Uterus (tissue), 4 donors: ENCODE data around the gene G2E3. TPM values are rescaled to one million over a fixed set of nuclear protein-coding genes. Genes with fewer than 3 reads are reported as not detected.

Experiments
- DNase-seq, 2 donors: peaks; one replicate each; pipeline ENCODE4 v3.0.0-alpha.2; 2019 to 2020
- H3K27ac ChIP-seq, 2 donors: fragments of 200-600 bp; sonication (generic); 1 replicate in 1 of 2; 2 replicates in 1 of 2; pipeline ENCODE4 v1.5.1; 2016 to 2018
- H3K27me3 ChIP-seq, 2 donors: fragments of 200-600 bp; sonication (generic); one replicate each; pipeline ENCODE4 v1.5.1; 2018 to 2019; ENCODE audit warnings: control low read depth in 1 of 2
- H3K36me3 ChIP-seq, 2 donors: fragments of 200-600 bp; sonication (generic); one replicate each; pipeline ENCODE4 v1.5.1; 2019; ENCODE audit warnings: control low read depth in 1 of 2
- H3K4me1 ChIP-seq, 2 donors: fragments of 200-600 bp; sonication (generic); one replicate each; pipeline ENCODE4 v1.5.1; 2018 to 2019; ENCODE audit warnings: control low read depth in 1 of 2
- H3K4me3 ChIP-seq, 2 donors: fragments of 200-600 bp; sonication (generic); 1 replicate in 1 of 2; 2 replicates in 1 of 2; pipeline ENCODE4 v1.5.1; 2018 to 2019; ENCODE audit warnings: mild to moderate bottlenecking in 1 of 2
- H3K9me3 ChIP-seq, 2 donors: fragments of 200-600 bp; sonication (generic); one replicate each; pipeline ENCODE4 v1.5.1; 2019; ENCODE audit warnings: control low read depth in 1 of 2
- POLR2A ChIP-seq, 2 donors: fragments of 450-650 bp; IDR thresholded peaks; one replicate each; pipeline ENCODE4 v1.6.1; 2016; ENCODE audit warnings: antibody characterized with exemption in 2 of 2, mild to moderate bottlenecking in 1 of 2, moderate library complexity in 1 of 2
- intact Hi-C: fragments of 100-400 bp; cut with DNase I; formaldehyde crosslinking; loops from one replicate; pipeline ENCODE4 v1.15.1; 2023; ENCODE audit warnings: low total_unique reads
- total RNA-seq, 4 donors: library from RNA; depleted of rRNA in 3 of 4; stranded (reverse); fragments of >200 nt in 3 of 4; gene quantifications; one replicate each; pipeline versions ENCODE4 v1.1.0 to v1.2.4, GENCODE V29; 2014 to 2023
- TF ChIP-seq, protein P1 (sequence below), 4 experiments: fragments of 200-600 bp in 2 of 4; fragments of 450-650 bp in 2 of 4; sonication (generic) in 2 of 4; IDR thresholded peaks; one replicate each; pipeline ENCODE4 v1.5.1; 2016 to 2019; ENCODE audit warnings: antibody characterized with exemption in 4 of 4, mild to moderate bottlenecking in 2 of 4, moderate library complexity in 1 of 4
- donor health status: DM: yes; HTN: yes; CAD: no.

G2E3 gene
- total RNA-seq, 4 donors from 2014 or later, result 3.1 to 48.9 (median 17.5) TPM

DNA sequence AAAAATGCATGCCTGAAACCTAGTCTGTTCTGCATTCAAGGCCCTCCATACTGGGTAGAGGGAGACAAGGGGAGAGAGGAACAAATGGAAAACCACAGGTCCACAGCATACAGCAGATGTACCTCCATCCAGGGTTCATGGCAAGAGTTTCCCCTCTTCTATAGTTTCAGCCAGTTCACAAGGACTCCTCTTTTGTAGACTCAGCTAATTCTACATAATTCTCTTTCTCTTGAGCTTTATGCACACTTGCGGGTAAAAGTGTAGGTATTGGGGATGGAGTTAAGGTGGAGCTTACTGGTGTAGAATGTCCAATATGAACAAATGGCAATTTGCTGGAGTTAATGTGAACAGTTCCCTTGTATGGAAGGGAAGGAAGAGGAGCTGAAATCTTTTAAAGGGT, 23.4 kb downstream of the G2E3 start:
- H3K9me3 ChIP-seq, result no peaks in the 10 kb centered on the region
- intact Hi-C loops, result no loop called here
- TF ChIP-seq POLR2A (IDR thresholded peaks at IDR 0.05), result no peak
- no peak for DNase-seq
- no peaks in the 10 kb centered on the region for H3K27me3 ChIP-seq
- no peak overlapping the region for H3K4me3 ChIP-seq
- no peaks in the 10 kb centered on the region for H3K36me3 ChIP-seq
- H3K27ac ChIP-seq, result no peak overlapping the region
- no peaks in the 10 kb centered on the region for H3K4me1 ChIP-seq

DNA sequence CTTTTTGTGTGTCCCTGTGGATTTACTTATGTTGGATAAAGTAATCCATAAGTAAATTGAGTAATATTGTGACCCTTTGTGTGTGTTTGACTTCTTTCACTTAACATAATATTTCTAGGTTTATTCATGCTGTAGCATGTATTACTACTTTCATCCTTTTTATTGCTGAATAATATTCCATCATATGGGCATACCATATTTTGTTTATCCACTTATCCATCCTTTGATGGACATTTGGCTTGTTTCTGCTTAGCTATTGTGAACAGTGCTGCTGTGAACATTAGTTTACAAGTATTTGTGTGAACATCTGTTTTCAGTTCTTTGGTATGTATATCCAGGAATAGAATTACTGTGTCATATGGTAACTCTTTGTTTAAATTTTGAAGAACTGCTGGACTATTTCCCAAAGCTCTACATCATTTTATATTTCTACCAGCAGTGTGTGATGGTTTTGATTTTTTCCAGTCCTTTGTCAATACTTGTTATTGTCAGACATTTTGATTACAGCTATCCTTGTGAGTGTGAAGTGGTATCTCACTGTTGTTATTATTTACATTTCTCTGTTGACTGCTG, 25.2 kb downstream of the G2E3 start:
- Histone ChIP-seq H3K27me3 (no peaks in the 10 kb centered on the region), H3K4me1 (no peaks in the 10 kb centered on the region), H3K9me3 (no peaks in the 10 kb centered on the region), H3K36me3 (no peaks in the 10 kb centered on the region), H3K4me3 (no peak overlapping the region), H3K27ac (no peak overlapping the region)
- intact Hi-C loops, result no loop called here
- DNase-seq, result no peak
- TF ChIP-seq POLR2A (IDR thresholded peaks at IDR 0.05), result no peak
- TF ChIP-seq, protein P1, sequence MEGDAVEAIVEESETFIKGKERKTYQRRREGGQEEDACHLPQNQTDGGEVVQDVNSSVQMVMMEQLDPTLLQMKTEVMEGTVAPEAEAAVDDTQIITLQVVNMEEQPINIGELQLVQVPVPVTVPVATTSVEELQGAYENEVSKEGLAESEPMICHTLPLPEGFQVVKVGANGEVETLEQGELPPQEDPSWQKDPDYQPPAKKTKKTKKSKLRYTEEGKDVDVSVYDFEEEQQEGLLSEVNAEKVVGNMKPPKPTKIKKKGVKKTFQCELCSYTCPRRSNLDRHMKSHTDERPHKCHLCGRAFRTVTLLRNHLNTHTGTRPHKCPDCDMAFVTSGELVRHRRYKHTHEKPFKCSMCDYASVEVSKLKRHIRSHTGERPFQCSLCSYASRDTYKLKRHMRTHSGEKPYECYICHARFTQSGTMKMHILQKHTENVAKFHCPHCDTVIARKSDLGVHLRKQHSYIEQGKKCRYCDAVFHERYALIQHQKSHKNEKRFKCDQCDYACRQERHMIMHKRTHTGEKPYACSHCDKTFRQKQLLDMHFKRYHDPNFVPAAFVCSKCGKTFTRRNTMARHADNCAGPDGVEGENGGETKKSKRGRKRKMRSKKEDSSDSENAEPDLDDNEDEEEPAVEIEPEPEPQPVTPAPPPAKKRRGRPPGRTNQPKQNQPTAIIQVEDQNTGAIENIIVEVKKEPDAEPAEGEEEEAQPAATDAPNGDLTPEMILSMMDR (IDR thresholded peaks at IDR 0.05), result no peak

DNA sequence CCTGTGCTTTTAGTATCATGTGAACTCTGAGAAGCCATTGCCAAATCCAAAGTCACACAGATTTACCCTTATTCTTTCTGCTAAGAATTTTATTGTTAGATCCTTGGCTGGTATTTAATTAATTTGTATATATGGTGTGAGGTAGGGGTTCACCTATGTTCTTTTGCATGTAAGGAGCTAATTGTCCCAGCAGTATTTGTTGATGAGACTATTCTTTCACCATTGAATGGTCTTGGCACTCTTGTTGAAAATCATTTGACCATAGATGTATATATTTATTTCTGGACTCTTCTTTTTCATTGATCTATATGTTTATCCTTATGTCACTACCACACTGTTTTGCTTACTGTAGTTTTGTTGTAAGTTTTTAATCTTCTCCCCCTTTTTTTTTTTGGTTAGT, 26.2 kb downstream of the G2E3 start:
- Histone ChIP-seq H3K36me3 (no peaks in the 10 kb centered on the region), H3K4me3 (no peak overlapping the region), H3K27me3 (no peaks in the 10 kb centered on the region), H3K27ac (no peak overlapping the region), H3K9me3 (no peaks in the 10 kb centered on the region), H3K4me1 (no peaks in the 10 kb centered on the region)
- DNase-seq, result no peak
- TF ChIP-seq POLR2A (IDR thresholded peaks at IDR 0.05), result no peak
- TF ChIP-seq, protein P1 (IDR thresholded peaks at IDR 0.05), result no peak
- intact Hi-C loops, result no loop called here

DNA sequence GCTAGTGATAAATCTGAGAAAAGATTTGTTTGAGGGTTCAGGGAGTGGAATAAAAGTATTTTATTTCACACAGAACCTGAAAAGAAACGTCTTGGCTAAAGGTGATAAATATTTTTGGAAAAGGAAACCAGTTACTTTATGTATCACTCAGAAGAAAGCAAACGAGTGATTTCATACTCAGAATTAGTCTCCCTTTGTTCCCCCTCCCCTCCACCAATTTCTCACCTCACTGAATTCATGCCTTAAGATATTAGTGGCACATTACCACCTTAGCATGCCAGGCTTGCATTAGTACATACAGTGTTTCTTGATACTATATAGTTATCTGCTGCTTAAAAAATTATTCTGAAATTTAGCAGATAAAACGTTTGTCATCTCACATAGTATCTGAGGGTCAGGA, 28.2 kb downstream of the G2E3 start:
- Histone ChIP-seq H3K4me3 (no peak overlapping the region), H3K27ac (no peak overlapping the region), H3K9me3 (no peaks in the 10 kb centered on the region), H3K27me3 (no peaks in the 10 kb centered on the region), H3K36me3 (no peaks in the 10 kb centered on the region), H3K4me1 (no peaks in the 10 kb centered on the region)
- no peak for TF ChIP-seq POLR2A (IDR thresholded peaks at IDR 0.05)
- TF ChIP-seq, protein P1 (IDR thresholded peaks at IDR 0.05), result no peak
- intact Hi-C loops, result no loop called here
- DNase-seq, result no peak

DNA sequence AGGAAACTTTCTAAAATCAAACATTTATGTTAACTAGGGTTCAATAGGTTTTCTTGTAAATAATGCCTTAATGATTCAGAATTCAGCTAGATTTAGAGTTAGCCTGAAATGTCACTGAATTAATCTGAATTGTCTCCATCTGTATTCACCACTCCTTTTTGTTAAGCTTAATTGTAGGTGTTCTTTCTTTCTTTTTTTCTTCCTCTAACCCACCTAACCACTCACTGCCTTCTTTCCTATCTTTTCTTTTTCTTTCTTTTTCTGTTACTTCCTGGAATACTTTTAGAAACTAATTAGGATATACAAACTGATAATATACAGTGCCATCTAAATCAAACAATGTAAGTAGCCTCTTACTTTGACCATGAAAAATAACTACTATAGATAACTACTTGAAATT, 29.9 kb downstream of the G2E3 start:
- Histone ChIP-seq H3K4me3 (no peak overlapping the region), H3K4me1 (no peaks in the 10 kb centered on the region), H3K27me3 (no peaks in the 10 kb centered on the region), H3K36me3 (no peaks in the 10 kb centered on the region), H3K9me3 (no peaks in the 10 kb centered on the region), H3K27ac (no peak overlapping the region)
- no peak for DNase-seq
- TF ChIP-seq POLR2A (IDR thresholded peaks at IDR 0.05), result no peak
- TF ChIP-seq, protein P1 (IDR thresholded peaks at IDR 0.05), result no peak
- intact Hi-C loops, result no loop called here

DNA sequence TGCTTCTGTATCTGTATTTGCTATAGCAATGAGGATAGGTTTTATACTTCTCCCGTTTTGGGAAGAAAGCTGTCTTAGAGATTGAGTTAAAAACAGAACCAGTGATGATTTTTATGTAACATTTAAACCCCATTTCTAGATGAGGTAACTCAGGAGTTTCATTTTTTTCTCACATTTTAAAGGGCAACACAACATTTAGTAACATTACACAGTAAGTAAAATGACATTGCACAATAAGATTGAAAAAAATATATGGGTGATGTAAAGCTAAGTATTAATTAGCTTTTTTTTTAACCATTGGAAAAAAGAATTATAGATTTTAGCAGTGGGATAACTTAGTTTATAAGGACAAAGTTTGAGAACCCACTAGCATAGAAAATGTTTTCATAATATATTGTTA, 38.0 kb downstream of the G2E3 start:
- no peak for TF ChIP-seq POLR2A (IDR thresholded peaks at IDR 0.05)
- TF ChIP-seq, protein P1 (IDR thresholded peaks at IDR 0.05), result no peak
- H3K4me1 ChIP-seq, result no peaks in the 10 kb centered on the region
- no peak overlapping the region for H3K27ac ChIP-seq
- no peaks in the 10 kb centered on the region for H3K27me3 ChIP-seq
- H3K4me3 ChIP-seq, result no peak overlapping the region
- H3K9me3 ChIP-seq, result no peaks in the 10 kb centered on the region
- no peaks in the 10 kb centered on the region for H3K36me3 ChIP-seq
- no peak for DNase-seq
- intact Hi-C loops, result no loop called here
